Osteocyte (in vitro differentiated cells): ENCODE results near the gene BLMH. TPM values are rescaled to one million over a fixed set of nuclear protein-coding genes. Genes with fewer than 3 reads are reported as not detected.

ENCODE experiments used
- DNase-seq: peaks from one replicate; pipeline ENCODE4 v3.0.0; 2021; ENCODE audit warnings: mixed read lengths; ENCODE audit not compliant: unreplicated experiment; ENCODE audit errors: extremely low spot score
- H3K27ac Mint-ChIP-seq: one replicate; pipeline ENCODE4 v1.8.0; 2021; ENCODE audit warnings: mild to moderate bottlenecking, mixed read lengths; ENCODE audit not compliant: unreplicated experiment
- H3K27me3 Mint-ChIP-seq: one replicate; pipeline ENCODE4 v1.8.0; 2021; ENCODE audit warnings: mixed read lengths; ENCODE audit not compliant: unreplicated experiment
- H3K36me3 Mint-ChIP-seq: one replicate; pipeline ENCODE4 v1.8.0; 2021; ENCODE audit warnings: mixed read lengths; ENCODE audit not compliant: unreplicated experiment
- H3K4me1 Mint-ChIP-seq: one replicate; pipeline ENCODE4 v1.8.0; 2021; ENCODE audit warnings: mixed read lengths; ENCODE audit not compliant: unreplicated experiment
- H3K4me3 Mint-ChIP-seq: one replicate; pipeline ENCODE4 v1.8.0; 2021; ENCODE audit warnings: mild to moderate bottlenecking, moderate library complexity, mixed read lengths; ENCODE audit not compliant: unreplicated experiment
- H3K9me3 Mint-ChIP-seq: one replicate; pipeline ENCODE4 v1.8.0; 2021; ENCODE audit warnings: mixed read lengths; ENCODE audit not compliant: unreplicated experiment
- CTCF ChIP-seq: fragments of 200-600 bp; sonication (generic); IDR thresholded peaks from 2 replicates; pipeline ENCODE4 v1.5.0; 2021; ENCODE audit warnings: antibody characterized with exemption, mild to moderate bottlenecking, moderate library complexity
- total RNA-seq: library from RNA; stranded (reverse); gene quantifications from 2 replicates; pipeline ENCODE4 v1.2.1, GENCODE V29; 2021

BLMH gene
- total RNA-seq, 1 donor from 2014 or later, result 67.0 TPM

- no peak overlapping the region for H3K4me3 Mint-ChIP-seq
- peaks cover 4% of the 10 kb centered on the region for H3K4me1 Mint-ChIP-seq
- no peak for DNase-seq
- H3K27ac Mint-ChIP-seq, result no peak overlapping the region
- H3K9me3 Mint-ChIP-seq, result no peaks in the 10 kb centered on the region
- no peaks in the 10 kb centered on the region for H3K27me3 Mint-ChIP-seq
- H3K36me3 Mint-ChIP-seq, result peaks cover 48% of the 10 kb centered on the region
- no peak for TF ChIP-seq CTCF
These were observed 28.0 kb downstream of the BLMH start for GRCh38 chr17:30263552-30264333.

- no peak overlapping the region for H3K27ac Mint-ChIP-seq
- no peak for DNase-seq
- H3K4me3 Mint-ChIP-seq, result no peak overlapping the region
- no peaks in the 10 kb centered on the region for H3K9me3 Mint-ChIP-seq
- H3K27me3 Mint-ChIP-seq, result no peaks in the 10 kb centered on the region
- H3K4me1 Mint-ChIP-seq, result peaks cover 9% of the 10 kb centered on the region
- no peak for TF ChIP-seq CTCF
- peaks cover 36% of the 10 kb centered on the region for H3K36me3 Mint-ChIP-seq
These were observed 34.8 kb downstream of the BLMH start for GRCh38 chr17:30256756-30257506.

- H3K36me3 Mint-ChIP-seq, result peaks cover 39% of the 10 kb centered on the region
- peaks cover 13% of the 10 kb centered on the region for H3K4me1 Mint-ChIP-seq
- no peak for DNase-seq
- H3K27ac Mint-ChIP-seq, result no peak overlapping the region
- TF ChIP-seq CTCF, result no peak
- H3K9me3 Mint-ChIP-seq, result peaks cover 4% of the 10 kb centered on the region
- H3K27me3 Mint-ChIP-seq, result no peaks in the 10 kb centered on the region
- H3K4me3 Mint-ChIP-seq, result no peak overlapping the region
These were observed 37.6 kb downstream of the BLMH start for GRCh38 chr17:30254150-30254549.

- no peak overlapping the region for H3K27ac Mint-ChIP-seq
- H3K36me3 Mint-ChIP-seq, result peaks cover 41% of the 10 kb centered on the region
- H3K27me3 Mint-ChIP-seq, result no peaks in the 10 kb centered on the region
- H3K9me3 Mint-ChIP-seq, result peaks cover 4% of the 10 kb centered on the region
- H3K4me3 Mint-ChIP-seq, result no peak overlapping the region
- TF ChIP-seq CTCF, result no peak
- H3K4me1 Mint-ChIP-seq, result peaks cover 11% of the 10 kb centered on the region
- no peak for DNase-seq
These were observed 38.4 kb downstream of the BLMH start for GRCh38 chr17:30253312-30253711.

- H3K4me3 Mint-ChIP-seq, result no peak overlapping the region
- peaks cover 11% of the 10 kb centered on the region for H3K4me1 Mint-ChIP-seq
- H3K9me3 Mint-ChIP-seq, result peaks cover 4% of the 10 kb centered on the region
- DNase-seq, result no peak
- peak overlapping the region; percentile 63 for H3K27ac Mint-ChIP-seq
- no peaks in the 10 kb centered on the region for H3K27me3 Mint-ChIP-seq
- peaks cover 51% of the 10 kb centered on the region for H3K36me3 Mint-ChIP-seq
- no peak for TF ChIP-seq CTCF
These were observed 39.8 kb downstream of the BLMH start for GRCh38 chr17:30251931-30252330.
